Neural cell (in vitro differentiated cells): ENCODE data around the gene N4BP3.

Experiments
- CTCF ChIP-seq: fragments of 450-650 bp; IDR thresholded peaks from 2 replicates; pipeline ENCODE4 v1.5.1; 2014; ENCODE audit warnings: antibody characterized with exemption, mild to moderate bottlenecking, moderate library complexity; ENCODE audit not compliant: poor library complexity, severe bottlenecking
- EP300 ChIP-seq: fragments of 450-650 bp; conservative IDR thresholded peaks from 2 replicates; pipeline ENCODE4 v1.6.1; 2014; ENCODE audit warnings: antibody characterized with exemption, mild to moderate bottlenecking, moderate library complexity; ENCODE audit not compliant: poor library complexity, severe bottlenecking
- EZH2 ChIP-seq: fragments of 200-600, 300-800 bp; shearing (Covaris generic), sonication (generic); IDR thresholded peaks from 2 replicates; pipeline ENCODE4 v1.6.1; 2014; ENCODE audit warnings: antibody characterized with exemption, low read length, borderline replicate concordance, mild to moderate bottlenecking; ENCODE audit not compliant: insufficient read depth, poor library complexity, severe bottlenecking
- MXI1 ChIP-seq: fragments of 450-650 bp; conservative IDR thresholded peaks from 2 replicates; pipeline ENCODE4 v1.6.1; 2014; ENCODE audit warnings: antibody characterized with exemption, mild to moderate bottlenecking; ENCODE audit not compliant: poor library complexity, severe bottlenecking
- POLR2AphosphoS5 ChIP-seq: IDR thresholded peaks from 2 replicates; pipeline ENCODE4 v1.6.1; 2012
- RAD21 ChIP-seq: fragments of 450-650 bp; conservative IDR thresholded peaks from 2 replicates; pipeline ENCODE4 v1.6.1; 2014; ENCODE audit warnings: antibody characterized with exemption, mild to moderate bottlenecking, moderate library complexity
- REST ChIP-seq: IDR thresholded peaks from 2 replicates; pipeline ENCODE4 v1.6.1; 2012; ENCODE audit warnings: borderline replicate concordance
- SMC3 ChIP-seq: fragments of 450-650 bp; conservative IDR thresholded peaks from 2 replicates; pipeline ENCODE4 v1.6.1; 2014; ENCODE audit warnings: antibody characterized with exemption, mild to moderate bottlenecking, moderate library complexity; ENCODE audit not compliant: poor library complexity
- TAF1 ChIP-seq: IDR thresholded peaks from 2 replicates; pipeline ENCODE4 v1.6.1; 2012; ENCODE audit warnings: low read depth

DNA sequence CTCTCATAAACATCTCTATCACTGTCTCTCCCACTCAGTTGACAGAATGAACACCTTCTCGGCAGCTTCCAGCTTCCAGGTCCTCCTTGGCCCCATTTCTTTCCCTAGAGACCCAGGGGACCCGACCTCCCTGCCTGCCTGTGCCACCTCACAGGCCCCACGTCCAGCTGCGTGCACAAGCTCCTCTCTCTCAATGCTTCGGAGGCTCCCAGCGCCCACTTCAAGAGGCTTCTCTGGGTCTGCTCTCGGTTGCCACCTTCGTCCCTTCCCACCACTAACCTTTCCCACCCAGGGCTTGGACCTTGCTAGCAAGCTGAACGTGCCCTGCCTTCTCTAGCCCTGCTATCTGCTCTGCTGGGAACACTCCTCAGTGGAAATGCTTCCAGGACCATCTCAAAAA lies 2.8 kb upstream of the N4BP3 start:
- TF ChIP-seq CTCF (no peak), EP300 (no peak), POLR2AphosphoS5 (no peak), REST (no peak), EZH2 (no peak), MXI1 (no peak), TAF1 (no peak), RAD21 (no peak), SMC3 (no peak)
